ENCODE results near the gene SLC2A4RG. TPM values are rescaled to one million over a fixed set of nuclear protein-coding genes. Genes with fewer than 3 reads are reported as not detected.

Gene SLC2A4RG
- total RNA-seq (ENCODE audit: low replicate concordance): 12.0 and 58.0 TPM in 2 replicates

GRCh38 chr20:63739130-63740069 is at the start of gene SLC2A4RG:
SLC2A4RG (plus strand) TSS chr20:63739776; CDS start chr20:63739913, 137 bp downstream.
- peaks cover 45% of the 10 kb centered on the region for H3F3A ChIP-seq (ENCODE audit: low read depth)
- peak within 1 kb of the TSS; percentile 91 for H3K4me2 ChIP-seq
- H3K4me3 Mint-ChIP-seq: peak within 1 kb of the TSS; percentile 84
- DNase-seq (ENCODE audit: low spot score): peak; percentile 96
- peak within 1 kb of the TSS; percentile 57 for H3K9ac ChIP-seq
- no peak for TF ChIP-seq EZH2phosphoT487 (IDR thresholded peaks at IDR 0.05)
- no peak for TF ChIP-seq EZH2 (IDR thresholded peaks at IDR 0.05)
- TF ChIP-seq, protein P1, sequence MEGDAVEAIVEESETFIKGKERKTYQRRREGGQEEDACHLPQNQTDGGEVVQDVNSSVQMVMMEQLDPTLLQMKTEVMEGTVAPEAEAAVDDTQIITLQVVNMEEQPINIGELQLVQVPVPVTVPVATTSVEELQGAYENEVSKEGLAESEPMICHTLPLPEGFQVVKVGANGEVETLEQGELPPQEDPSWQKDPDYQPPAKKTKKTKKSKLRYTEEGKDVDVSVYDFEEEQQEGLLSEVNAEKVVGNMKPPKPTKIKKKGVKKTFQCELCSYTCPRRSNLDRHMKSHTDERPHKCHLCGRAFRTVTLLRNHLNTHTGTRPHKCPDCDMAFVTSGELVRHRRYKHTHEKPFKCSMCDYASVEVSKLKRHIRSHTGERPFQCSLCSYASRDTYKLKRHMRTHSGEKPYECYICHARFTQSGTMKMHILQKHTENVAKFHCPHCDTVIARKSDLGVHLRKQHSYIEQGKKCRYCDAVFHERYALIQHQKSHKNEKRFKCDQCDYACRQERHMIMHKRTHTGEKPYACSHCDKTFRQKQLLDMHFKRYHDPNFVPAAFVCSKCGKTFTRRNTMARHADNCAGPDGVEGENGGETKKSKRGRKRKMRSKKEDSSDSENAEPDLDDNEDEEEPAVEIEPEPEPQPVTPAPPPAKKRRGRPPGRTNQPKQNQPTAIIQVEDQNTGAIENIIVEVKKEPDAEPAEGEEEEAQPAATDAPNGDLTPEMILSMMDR (IDR thresholded peaks at IDR 0.05): no peak
- no peak within 1 kb of the TSS for H2AFZ ChIP-seq (replicated peaks)
- H3K9me3 ChIP-seq (ENCODE audit: low read depth): no peaks in the 10 kb centered on the region
- H3K4me1 Mint-ChIP-seq: no peaks in the 10 kb centered on the region
- H3K9me3 Mint-ChIP-seq: no peaks in the 10 kb centered on the region
- H3K27me3 ChIP-seq: peaks cover 24% of the 10 kb centered on the region
- H3K4me3 ChIP-seq: peak within 1 kb of the TSS; percentile 90
- H3K79me2 ChIP-seq (ENCODE audit: low read depth): peaks cover 8% of the 10 kb centered on the region
- peaks cover 33% of the 10 kb centered on the region for H3K4me1 ChIP-seq
- peak within 1 kb of the TSS; percentile 24 for H3K27ac ChIP-seq
- peaks cover 4% of the 10 kb centered on the region for H3K27me3 Mint-ChIP-seq (ENCODE audit: insufficient read depth, low read depth)
- peaks cover 52% of the 10 kb centered on the region for H4K20me1 ChIP-seq (ENCODE audit: low read depth)
- no peaks in the 10 kb centered on the region for H3K36me3 ChIP-seq
- H3K27ac Mint-ChIP-seq: no peak within 1 kb of the TSS
- H3K36me3 Mint-ChIP-seq: no peaks in the 10 kb centered on the region

DNA sequence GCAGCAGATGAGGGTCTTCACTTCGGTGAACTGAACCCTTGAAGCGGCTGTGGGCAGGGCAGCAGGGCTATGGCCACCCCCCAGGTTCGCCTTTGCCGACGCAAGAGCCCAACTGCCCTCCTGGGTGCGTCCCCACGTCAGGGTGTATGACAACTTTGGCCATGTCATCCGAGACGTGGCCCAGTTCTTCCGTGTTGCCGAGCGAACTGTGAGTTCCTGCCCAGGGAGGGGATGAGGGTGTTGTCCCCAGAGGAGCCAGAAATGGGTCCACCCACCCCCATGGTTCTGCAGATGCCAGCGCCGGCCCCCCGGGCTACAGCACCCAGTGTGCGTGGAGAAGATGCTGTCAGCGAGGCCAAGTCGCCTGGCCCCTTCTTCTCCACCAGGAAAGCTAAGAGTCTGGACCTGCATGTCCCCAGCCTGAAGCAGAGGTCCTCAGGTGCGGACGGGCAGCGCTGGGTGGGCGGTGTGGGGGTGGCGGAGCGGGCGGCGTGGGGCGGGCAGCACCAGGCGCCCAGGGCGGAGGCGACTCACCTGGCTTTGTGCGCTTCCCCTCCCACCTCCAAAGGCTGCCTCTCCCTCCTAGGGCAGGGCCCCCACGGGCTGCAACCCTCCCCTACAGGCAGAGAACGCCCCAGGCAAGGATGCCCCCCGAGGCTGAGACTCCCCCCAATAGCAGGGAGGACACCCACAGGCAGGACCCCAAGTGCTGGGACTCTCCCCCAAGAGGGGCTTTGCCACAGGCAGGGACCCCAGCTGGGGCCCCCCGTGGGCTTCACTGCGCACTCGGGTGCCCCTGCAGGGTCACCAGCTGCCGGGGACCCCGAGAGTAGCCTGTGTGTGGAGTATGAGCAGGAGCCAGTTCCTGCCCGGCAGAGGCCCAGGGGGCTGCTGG is 49.3 kb upstream of the SLC2A4RG start:
- no peaks in the 10 kb centered on the region for H3K27me3 ChIP-seq
- H3K9ac ChIP-seq: no peak overlapping the region
- Mint-ChIP-seq H3K4me1 (peaks cover 3% of the 10 kb centered on the region), H3K4me3 (no peak overlapping the region), H3K36me3 (peaks cover 5% of the 10 kb centered on the region), H3K27me3 (ENCODE audit: insufficient read depth, low read depth) (peaks cover 10% of the 10 kb centered on the region), H3K9me3 (peaks cover 4% of the 10 kb centered on the region), H3K27ac (no peak overlapping the region)
- H2AFZ ChIP-seq (replicated peaks): no peak overlapping the region
- no peak overlapping the region for H3K4me2 ChIP-seq
- no peaks in the 10 kb centered on the region for H3K9me3 ChIP-seq (ENCODE audit: low read depth)
- no peak overlapping the region for H3K27ac ChIP-seq
- H3K79me2 ChIP-seq (ENCODE audit: low read depth): no peaks in the 10 kb centered on the region
- TF ChIP-seq EZH2 (IDR thresholded peaks at IDR 0.05) (no peak), EZH2phosphoT487 (IDR thresholded peaks at IDR 0.05) (no peak)
- TF ChIP-seq, protein P1 (IDR thresholded peaks at IDR 0.05): no peak
- no peaks in the 10 kb centered on the region for H3F3A ChIP-seq (ENCODE audit: low read depth)
- H3K36me3 ChIP-seq: no peaks in the 10 kb centered on the region
- H3K4me3 ChIP-seq: no peak overlapping the region
- H3K4me1 ChIP-seq: no peaks in the 10 kb centered on the region
- no peak for DNase-seq (ENCODE audit: low spot score)
- no peaks in the 10 kb centered on the region for H4K20me1 ChIP-seq (ENCODE audit: low read depth)

DNA sequence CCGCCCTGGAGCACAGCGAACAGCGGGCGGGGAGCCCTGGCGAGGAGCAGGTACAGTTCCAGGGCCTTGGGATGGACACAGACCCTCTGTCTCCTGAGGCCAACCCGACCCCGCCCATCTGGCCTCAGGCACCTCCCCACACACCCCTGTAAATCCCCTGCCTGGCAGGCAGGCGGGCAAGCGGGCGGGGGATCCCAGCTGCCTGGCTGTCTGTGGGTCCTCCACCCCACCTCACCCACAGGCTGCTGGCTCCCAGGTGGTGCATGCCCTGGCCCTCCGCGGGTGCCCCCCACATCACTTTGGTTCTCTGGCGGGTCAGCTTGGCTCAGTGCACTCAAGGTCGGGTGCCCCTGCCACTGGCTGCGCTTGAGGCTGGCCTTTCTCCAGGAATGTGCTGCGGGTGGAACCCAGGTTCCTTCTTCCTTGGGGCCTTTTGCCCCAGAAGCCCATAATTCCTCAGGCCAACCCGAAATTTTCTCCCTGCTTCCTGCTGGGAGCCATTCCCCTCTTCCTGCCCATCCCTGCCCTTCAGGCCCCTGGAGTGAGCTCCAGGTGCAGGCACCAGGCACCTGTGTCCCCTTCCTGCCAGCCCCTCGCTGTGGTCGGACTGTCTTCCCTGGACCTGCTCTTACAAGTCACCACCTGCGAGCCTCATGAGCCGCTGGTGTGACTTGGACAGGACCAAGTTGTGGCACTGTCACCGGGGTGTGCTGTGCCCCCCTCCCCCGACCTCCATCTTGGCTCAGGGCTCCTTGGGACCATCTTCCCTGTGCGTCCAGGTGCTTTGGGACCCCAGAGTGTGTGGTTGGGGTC is 48.5 kb upstream of the SLC2A4RG start:
- Mint-ChIP-seq H3K27me3 (ENCODE audit: insufficient read depth, low read depth) (peaks cover 10% of the 10 kb centered on the region), H3K4me1 (peaks cover 3% of the 10 kb centered on the region), H3K9me3 (peaks cover 4% of the 10 kb centered on the region), H3K36me3 (peaks cover 5% of the 10 kb centered on the region), H3K4me3 (no peak overlapping the region), H3K27ac (peak overlapping the region; percentile 50)
- TF ChIP-seq EZH2phosphoT487 (IDR thresholded peaks at IDR 0.05) (no peak), EZH2 (IDR thresholded peaks at IDR 0.05) (no peak)
- TF ChIP-seq, protein P1 (IDR thresholded peaks at IDR 0.05): no peak
- DNase-seq (ENCODE audit: low spot score): no peak
- no peak overlapping the region for H3K27ac ChIP-seq
- no peak overlapping the region for H3K9ac ChIP-seq
- no peaks in the 10 kb centered on the region for H3K27me3 ChIP-seq
- H3K4me1 ChIP-seq: no peaks in the 10 kb centered on the region
- no peaks in the 10 kb centered on the region for H3K79me2 ChIP-seq (ENCODE audit: low read depth)
- peaks cover 3% of the 10 kb centered on the region for H3F3A ChIP-seq (ENCODE audit: low read depth)
- no peaks in the 10 kb centered on the region for H3K9me3 ChIP-seq (ENCODE audit: low read depth)
- H3K36me3 ChIP-seq: no peaks in the 10 kb centered on the region
- H3K4me3 ChIP-seq: no peak overlapping the region
- no peak overlapping the region for H3K4me2 ChIP-seq
- no peaks in the 10 kb centered on the region for H4K20me1 ChIP-seq (ENCODE audit: low read depth)
- no peak overlapping the region for H2AFZ ChIP-seq (replicated peaks)
